Activated CD8-positive, alpha-beta memory T cell treated with anti-CD3 and anti-CD28 coated beads, Interleukin-2, amount 50 U/mL, for 24 hours (primary cell): ENCODE data around the gene APBA3.
A peak's percentile ranks its signal among the peaks of the same experiment; 100 is the strongest.
"Not testable (repeated sequence)": the region's sequence is repeated elsewhere in the genome, so short reads cannot be mapped to it uniquely, and the experiment has no call there.

Experiments used
- DNase-seq: peaks from one replicate; pipeline ENCODE4 v3.0.0-alpha.2; 2020; ENCODE audit errors: extremely low read depth

APBA3 gene

DNA sequence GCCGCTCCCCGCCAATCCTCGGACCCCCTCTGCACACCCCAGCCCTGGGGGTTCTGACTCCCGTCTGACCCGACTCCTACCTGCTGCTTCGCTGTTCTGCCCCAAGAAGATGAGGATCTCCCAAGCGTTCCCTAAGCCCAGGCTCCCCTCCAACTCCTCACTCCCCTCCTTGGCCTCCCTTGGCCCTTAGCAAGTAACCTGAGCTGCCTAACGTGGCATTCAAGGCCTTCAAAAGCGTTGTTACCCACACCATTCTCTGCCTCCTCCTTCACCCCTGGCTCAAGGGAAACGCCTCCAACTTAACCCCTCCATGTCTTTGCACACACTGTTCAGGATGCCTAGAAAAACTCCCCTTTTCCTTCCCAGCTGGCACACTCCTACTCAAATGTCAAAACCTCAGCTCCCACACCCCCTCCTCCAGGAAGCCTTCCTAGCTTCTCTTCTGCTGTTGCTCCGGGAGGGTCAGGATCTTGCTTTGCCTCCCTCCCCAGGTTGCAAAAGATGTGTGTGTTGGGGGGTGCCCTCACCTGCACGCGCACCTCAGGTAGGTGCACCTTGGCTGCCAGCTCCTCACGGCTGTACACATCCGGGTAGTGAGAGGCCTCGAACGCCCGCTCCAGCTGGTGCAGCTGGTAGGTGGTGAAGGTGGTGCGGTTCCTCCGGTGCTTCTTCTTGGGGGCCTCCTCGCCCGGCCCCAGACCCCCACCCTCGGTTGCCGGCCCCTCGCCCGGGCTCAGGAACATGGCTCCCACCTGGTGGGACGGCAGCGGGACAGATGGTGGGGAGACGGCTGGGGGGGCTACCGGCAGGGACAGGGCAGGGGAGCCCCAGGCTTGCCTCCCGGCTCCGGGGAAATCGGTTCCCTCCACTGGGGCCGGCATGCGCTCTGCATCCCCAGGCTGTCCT, 9.8 kb upstream of the APBA3 start:
- DNase-seq, result no peak

- no peak for DNase-seq
These were observed 8.9 kb upstream of the APBA3 start for GRCh38 chr19:3770136-3770999.

GRCh38 chr19:3769494-3769893, 8.0 kb upstream of the APBA3 start:
- DNase-seq, result no peak

- DNase-seq, result no peak
These were observed 7.2 kb upstream of the APBA3 start for GRCh38 chr19:3768748-3769099.

- no peak for DNase-seq
These were observed 6.7 kb upstream of the APBA3 start for GRCh38 chr19:3768015-3768747.

DNA sequence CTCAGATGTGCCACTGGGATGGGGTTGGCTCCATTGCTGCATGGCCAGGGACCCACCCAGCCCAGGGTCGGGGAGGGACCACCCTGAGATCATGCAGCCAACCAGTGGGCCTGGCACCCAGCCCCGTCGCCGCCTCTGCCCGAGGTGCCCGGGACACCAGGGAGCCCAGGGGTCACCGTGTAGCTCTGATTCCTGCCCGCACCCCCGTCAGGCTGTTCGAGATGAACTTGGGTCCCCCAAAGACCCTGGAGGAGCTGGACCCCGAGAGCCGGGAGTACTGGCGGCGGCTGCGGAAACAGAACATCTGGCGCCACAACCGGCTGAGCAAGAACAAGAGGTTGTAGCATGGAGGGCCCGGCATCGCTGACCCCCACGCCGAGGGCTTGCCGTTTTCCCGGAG, 5.6 kb upstream of the APBA3 start:
- no peak for DNase-seq

DNA sequence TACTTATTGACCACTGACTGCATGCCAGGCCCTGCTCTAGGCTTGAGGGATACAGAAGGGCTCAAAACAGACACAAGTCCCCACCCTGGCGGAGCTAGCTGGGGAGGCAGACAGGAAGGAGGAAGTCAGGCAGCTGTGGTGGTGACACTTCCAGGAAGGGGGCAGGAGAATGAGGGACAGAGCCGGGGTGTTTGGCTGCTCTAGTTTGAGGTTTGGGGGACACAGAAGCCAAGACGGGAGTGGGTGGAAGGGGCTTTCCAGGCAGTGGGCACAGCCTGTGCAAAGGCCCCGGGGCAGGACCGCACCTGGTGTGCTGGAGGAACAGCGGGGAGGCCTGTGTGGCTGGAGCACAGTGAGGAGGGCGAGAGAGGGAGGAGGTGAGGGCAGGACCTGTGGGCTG, 5.0 kb upstream of the APBA3 start:
- no peak for DNase-seq

DNA sequence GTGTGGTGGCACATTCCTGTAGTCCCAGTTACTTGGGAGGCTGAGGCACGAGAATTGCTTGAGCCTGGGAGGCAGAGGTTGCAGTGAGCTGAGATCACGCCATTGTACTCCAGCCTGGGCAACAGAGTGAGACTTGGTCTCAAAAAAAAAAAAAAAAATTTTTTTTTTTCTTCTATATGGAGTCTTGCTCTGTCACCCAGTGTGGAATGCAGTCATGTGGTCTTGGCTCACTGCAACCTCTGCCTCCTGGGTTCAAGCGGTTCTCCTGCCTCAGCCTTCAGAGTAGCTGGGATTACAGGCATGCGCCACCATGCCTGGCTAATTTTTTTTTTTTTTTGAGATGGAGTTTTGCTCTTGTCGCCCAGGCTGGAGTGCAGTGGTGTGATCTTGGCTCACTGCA, 4.3 kb upstream of the APBA3 start:
- not testable (repeated sequence) for DNase-seq

DNA sequence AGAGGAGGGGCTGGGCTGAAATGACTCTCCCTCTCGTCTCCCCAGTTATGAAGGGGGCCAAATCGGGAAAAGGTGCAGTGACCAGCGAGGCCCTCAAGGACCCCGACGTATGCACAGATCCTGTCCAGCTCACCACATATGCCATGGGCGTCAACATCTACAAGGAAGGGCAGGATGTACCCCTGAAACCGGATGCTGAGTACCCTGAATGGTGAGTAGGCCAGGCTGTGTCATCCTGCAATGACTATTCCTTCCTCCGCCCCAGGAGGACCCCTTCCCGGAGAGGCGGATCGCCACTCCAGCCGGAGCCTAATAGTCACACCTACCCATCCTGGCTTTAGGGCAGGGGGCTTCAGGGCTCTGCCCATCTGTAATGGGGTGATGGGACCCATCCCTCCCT, 3.6 kb upstream of the APBA3 start:
- DNase-seq, result no peak

DNA sequence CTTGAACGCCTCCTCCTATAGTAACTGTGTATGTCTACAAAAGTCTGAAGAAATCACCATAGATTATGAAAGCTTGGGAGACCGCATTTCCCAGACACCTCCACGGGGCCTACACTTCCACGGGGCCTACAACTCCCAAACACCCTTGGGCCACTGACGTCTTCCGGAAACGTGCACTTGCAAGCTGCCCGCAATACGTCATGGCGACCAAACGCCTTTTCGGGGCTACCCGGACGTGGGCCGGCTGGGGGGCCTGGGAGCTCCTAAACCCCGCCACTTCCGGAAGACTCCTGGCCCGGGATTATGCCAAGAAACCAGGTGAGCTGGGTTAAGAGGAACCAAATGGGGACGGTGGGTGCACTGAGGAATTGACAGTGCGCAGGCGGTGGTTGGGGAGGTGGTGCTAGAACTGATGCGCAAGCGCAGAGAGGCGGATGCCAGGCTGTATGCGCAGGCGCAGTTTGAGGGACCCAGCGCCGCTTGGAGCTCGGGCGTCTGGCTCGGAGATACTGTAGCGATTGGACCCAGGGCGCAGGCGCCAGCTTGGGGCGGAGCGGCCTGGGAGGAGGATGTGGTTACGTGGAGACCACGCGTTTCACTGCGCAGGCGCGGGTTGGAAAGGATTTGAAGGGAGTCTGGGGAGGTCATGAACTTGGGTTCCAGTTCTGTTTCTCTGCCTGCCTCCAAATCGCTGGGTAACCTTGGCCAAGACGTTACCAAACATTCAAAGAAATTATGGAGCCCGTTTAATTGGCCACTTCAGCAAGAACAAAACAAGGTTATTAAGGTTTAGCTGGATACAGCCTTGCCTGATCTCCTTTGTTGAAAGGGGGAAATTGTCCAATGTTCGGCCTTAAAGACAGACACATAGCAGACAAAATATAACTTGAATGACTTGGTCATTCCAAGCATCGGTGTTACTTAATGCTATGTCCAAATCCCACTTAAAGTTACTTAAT, 1.3 kb upstream of the APBA3 start, which contains the start of gene MRPL54:
Gene MRPL54, plus strand, starts transcription at position 182 of the 959 bp plus-strand sequence. Its CDS starts 19 bp downstream, at position 201.
- peak; percentile 99 for DNase-seq

DNA sequence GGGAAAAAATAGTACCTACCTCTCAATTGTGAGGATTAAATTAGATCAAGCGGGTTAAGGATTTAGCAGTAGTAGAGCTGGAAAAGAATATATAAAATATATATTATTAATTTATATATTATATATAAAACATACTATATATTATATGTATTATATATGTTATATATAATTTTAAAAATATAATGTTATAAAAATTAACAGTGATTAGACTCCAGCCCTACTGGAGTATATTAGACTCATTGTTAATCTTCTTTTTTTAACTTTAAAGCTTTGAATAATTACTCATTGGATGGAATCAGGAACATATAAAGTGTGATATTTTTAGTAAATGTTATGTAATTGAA, 610 bp upstream of the APBA3 start:
- DNase-seq, result no peak

GRCh38 chr19:3760871-3761361, 576 bp downstream of the APBA3 start:
- DNase-seq, result no peak

DNA sequence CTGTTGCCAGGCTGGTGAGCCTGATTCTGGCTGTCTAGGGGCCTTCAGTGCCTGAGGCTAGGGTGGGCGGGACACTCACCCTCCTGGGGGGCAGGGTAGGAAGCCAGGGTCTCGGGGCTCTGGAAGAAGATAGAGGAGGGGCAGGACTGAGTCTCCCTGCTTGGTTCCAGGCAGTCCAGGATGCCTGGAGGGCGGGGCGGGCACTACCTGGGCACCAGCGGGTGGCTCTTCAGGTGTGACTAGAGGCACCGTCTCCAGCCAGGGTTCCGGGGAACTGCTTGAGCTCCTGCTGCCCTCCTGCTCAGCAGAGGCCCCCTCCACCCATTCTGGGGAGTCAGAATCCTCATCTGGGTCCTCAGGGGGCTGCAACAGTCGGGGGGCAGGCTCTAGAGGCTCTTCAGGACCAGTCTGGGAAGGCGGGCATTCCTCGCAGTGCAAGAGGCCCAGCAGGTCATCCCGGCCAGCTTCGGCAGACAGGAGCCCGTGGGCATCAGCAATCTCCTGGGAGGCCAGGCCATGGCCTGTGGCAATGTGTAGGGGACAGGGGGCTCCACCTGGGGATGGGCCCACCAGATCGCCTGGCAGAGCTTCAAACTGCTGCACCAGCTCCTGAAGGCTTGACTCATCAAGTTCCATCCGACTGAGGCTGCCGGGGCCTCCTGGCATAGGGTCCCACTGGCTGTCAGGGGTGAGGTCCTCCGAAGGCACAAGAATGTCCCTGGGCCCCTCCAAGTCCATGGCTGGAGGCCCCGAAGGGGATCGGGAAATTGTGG, 1.8 kb downstream of the APBA3 start:
- DNase-seq, result no peak

- not testable (repeated sequence) for DNase-seq
These were observed 3.2 kb downstream of the APBA3 start for GRCh38 chr19:3758297-3758696.

DNA sequence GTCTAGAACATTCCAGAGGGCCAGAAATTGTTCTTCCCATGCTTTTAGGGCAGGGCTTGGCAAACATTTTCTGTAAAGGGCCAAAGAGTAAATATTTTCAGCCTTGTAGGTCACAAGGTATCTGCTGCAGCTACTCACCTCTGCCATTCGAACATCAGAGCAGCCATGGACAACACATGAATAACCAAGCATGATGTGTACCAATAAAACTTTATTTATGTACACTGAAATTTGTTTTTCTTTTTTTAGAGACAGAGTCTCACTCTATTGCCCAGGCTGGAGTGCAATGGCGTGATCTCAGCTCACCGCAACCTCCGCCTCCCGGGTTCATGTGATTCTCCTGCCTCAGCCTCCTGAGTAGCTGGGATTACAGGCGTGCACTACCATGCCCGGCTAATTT, 3.8 kb downstream of the APBA3 start:
- not testable (repeated sequence) for DNase-seq

DNA sequence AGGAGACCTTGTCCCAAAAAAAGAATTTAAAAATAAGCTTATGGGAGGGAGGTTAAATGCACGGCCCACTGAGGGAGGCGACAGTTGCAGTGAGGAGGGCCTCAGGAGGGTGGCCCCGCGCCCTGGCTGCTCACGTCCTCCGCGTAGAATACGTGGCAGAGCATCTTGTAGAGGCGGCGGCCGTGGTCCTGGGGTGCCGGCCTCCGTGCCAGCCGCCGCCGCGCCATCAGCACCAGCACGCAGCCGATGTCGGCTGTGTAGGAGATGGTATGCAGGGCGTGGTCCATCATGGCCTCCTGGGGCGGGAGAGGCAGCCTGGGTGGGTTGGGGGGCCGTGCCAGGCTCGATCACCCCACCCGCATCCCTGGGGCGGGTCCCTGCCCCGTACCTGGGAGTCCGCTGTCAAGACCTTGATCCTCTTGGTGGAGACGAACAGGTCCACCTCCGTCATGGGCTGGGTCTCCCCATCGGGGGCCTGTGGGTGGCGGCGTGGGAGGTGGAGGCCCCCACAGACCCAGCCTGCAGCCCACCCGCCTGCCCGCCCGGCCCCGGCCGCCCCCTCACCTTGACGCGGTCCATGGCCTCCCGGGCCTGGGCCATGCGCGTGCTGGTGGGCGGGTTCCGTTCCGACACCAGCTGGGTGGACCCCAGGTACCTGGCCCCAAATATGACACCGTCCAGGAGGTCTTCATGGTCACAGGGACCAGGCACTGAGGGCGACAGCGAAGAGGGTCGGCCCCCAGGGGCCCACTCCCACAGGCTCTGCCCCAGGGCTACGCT, 7.7 kb downstream of the APBA3 start:
- DNase-seq, result no peak

GRCh38 chr19:3752492-3752891, 9.0 kb downstream of the APBA3 start:
- no peak for DNase-seq

DNA sequence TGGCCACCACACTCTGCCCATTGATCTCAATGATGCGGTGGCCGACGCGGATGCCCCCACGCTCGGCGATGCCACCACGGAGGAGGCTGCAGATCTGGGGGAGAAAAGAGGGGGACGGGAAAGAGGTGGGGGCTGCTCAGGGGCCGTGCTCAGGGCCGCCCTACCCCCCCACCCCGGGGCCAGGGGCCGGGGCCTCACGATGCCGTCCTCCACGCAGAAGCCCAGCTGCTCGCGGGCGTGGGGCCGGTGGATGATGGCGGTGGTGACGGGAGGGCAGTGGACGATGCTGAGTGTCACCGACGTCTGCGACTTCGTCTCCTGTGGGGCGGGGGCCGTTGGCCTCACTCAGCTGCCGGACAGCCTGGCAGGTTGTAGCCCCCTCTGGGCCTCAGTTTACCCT, 10.3 kb downstream of the APBA3 start:
- DNase-seq, result no peak

DNA sequence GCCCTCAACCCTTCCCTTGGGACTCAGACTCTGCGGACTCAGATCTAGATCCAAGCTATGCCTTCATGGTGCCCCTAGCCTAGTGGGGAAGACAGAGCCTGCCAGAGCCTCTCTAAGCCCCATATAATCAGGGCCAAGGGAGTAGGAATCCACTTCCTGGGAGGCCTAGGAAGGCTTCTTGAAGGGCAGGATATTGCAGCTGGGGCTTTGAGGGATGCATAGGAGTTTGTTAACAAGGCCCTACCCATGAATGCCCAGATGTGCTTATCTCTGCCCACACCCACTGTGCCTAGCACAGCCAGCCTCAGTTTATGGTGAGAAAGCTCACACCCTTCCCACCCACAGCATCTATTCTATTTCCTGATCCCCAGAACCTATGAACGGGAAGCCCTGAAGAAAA, 11.3 kb downstream of the APBA3 start:
- no peak for DNase-seq
